Measurements from ENCODE around the gene PRKAG2.
A peak's percentile ranks its signal among the peaks of the same experiment; 100 is the strongest.
"Not testable (repeated sequence)": the region's sequence is repeated elsewhere in the genome, so short reads cannot be mapped to it uniquely, and the experiment has no call there.

PRKAG2 gene

DNA sequence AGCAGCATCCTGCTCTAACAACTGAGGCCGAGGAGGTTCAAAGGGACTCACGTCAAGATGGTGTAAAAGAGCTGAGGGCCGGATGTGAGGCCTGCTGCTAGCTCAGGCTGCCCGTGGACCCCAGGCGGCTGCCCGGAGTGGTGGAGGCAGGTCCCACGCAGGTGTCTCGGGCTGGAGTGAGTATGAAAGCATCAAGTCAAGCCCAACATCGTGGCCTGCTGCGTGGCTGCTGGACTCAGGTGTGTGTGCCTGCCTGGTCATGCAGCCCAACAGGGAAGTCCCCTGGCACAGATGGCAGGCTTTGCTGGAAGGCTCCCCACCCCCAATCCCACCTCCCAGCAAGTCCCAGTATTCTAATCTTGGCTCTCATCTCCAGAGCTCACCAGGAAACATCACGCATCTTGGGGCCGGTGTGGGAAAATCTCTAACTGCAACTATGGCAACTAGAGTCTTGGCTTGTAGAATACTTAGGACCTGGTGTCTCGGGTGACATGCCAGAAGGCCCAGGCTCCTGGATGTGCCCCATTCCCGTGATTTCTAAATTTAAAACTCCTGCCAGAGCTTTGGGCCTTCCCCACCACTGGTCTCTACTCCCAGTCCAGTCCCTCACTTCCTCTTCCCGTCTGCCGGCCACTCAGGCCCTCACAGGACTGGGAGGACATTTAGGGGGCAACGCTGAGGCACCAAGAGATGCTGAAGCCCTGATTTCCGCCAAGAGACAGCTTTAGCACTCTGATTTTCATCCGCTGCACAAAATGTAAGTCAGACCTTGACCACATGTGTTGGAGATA, 85.9 kb downstream of the PRKAG2 start:
- no peak for DNase-seq (ENCODE audit: low read depth in 2 of 3, low spot score in 2 of 3)

DNA sequence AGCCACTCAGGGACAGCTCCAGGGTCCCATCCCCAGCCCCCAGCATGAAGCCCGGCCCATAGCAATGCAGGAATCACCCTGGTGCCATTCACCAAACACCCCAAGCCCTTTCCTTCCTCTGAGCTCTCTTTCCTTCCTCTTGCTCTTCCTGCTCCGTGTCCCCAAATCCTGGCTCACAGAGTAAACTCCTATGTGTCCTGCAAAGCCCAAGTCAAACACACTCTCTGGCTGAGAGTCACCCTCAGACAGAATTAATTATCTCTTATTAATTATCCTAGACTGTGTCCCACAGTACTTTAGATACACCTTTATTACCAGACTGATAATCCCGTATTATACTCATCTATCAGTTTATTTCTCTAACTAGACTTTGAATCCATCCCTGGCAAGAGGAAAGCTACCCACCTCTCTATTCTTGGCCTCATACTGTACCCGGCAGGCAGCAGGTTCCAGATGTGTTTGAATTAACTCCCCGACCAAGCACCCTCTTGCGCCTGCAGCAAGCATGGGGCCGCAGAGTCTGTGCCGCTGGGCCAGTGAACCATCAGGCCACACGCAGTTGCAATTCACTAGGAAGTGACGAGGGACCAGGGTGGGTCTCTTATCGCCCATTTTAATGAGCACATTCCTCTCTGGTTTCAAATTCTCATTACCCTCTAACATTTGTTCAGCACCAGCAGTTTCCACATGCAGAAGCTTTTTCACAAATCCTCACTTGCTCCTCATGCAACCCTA, 86.7 kb downstream of the PRKAG2 start:
- DNase-seq (ENCODE audit: low read depth in 2 of 3, low spot score in 2 of 3) = no peak

DNA sequence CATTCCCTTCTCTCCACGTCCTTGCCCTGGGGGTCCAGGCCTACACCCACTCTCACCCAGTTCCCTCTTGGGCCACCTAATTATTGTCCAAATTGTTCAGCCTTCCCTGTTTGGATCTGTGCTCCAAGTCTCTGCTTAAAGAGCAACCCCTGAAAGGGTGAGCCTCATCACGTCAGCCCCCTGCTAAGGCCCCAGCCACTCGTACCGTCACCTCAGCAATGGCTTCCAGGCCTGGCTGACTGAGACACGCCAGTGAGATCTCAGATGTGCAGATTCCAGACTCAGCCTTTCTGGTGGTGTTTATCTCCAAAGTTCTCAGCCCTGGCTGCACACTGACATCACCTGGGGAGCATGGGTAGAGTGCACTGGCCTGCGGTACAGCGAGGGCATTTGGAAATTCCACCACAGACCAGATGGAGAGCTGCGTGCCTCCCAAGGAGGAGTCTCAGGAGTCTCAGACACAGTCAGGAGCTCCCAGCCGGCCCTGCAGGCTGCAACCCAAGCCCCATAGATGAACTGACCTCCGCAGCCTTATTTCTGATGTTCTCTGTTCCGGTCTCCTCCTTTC, 87.5 kb downstream of the PRKAG2 start:
- DNase-seq (ENCODE audit: low read depth in 2 of 3, low spot score in 2 of 3) = no peak

DNA sequence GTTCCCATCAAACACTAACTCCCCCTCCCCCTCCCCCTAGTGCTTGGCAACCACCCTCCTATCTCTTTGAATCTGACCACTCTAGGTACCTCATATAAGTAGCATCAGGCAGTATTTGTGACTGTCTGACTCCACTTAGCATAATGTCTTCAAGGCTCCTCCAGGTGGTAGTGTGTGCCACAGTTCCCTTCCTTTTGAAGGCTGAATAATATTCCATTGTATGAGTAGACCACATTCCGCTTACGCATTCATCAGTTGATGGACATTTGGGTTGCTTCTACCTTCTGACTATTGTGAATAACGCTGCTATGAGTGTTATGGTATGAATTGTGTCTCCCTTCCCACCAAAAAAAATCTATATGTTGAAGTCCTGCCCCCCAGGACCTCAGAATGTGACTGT, 89.6 kb downstream of the PRKAG2 start:
- no peak for DNase-seq (ENCODE audit: low read depth in 2 of 3, low spot score in 2 of 3)

DNA sequence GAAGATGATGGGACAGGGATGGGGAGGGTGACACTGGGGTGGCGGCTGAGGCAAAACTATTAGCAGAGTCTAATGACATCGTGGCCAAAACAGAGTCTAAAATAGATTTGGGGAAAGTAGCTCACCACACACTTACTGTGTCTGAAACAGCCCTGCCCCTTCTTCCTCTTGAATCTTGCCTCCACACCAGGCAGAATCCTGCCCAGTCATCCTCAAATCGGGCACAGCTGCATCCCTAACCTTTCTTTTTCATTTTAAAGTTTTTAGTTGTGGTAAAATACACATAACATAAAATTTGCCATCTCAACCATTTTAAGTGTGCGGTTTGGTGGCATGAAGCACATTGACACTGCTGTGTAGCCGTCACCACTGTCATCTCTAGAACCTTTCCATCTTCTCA, 90.0 kb downstream of the PRKAG2 start:
- DNase-seq (ENCODE audit: low read depth in 2 of 3, low spot score in 2 of 3) = no peak

DNA sequence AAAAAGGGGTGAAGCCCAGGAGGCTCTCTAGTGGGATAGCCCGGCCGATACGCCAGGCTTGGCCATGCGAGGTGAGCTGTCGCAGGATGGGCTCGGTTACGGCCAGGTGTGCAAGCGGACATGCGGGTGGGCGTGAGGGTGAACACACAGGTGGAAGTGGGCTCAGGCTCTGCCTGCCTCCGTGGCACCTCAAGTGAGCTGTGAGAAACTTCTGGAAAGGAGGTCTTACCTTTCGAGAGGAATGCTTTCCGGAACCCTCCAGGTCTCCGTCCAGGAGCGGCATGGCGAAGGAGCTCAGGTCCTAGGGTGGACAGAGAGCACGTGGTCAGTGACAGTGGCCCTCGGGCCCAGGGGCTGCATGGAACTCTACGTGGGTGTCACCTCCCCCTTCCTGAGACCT, 90.7 kb downstream of the PRKAG2 start:
- no peak for DNase-seq (ENCODE audit: low read depth in 2 of 3, low spot score in 2 of 3)

DNA sequence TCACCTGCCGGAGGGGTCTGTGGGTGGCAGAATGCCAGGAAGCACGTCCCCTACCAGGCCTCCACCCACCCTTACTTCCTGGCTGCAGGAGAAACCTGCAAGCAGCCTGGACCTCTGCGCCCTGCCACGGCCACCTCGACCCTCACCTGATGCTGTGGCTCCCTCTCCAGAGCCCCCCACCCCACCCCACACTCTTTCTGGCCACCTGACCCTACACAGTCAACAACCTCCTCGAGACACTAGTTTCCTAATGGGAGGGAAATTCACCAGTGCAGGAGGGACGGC, 91.3 kb downstream of the PRKAG2 start:
- no peak for DNase-seq (ENCODE audit: low read depth in 2 of 3, low spot score in 2 of 3)

DNA sequence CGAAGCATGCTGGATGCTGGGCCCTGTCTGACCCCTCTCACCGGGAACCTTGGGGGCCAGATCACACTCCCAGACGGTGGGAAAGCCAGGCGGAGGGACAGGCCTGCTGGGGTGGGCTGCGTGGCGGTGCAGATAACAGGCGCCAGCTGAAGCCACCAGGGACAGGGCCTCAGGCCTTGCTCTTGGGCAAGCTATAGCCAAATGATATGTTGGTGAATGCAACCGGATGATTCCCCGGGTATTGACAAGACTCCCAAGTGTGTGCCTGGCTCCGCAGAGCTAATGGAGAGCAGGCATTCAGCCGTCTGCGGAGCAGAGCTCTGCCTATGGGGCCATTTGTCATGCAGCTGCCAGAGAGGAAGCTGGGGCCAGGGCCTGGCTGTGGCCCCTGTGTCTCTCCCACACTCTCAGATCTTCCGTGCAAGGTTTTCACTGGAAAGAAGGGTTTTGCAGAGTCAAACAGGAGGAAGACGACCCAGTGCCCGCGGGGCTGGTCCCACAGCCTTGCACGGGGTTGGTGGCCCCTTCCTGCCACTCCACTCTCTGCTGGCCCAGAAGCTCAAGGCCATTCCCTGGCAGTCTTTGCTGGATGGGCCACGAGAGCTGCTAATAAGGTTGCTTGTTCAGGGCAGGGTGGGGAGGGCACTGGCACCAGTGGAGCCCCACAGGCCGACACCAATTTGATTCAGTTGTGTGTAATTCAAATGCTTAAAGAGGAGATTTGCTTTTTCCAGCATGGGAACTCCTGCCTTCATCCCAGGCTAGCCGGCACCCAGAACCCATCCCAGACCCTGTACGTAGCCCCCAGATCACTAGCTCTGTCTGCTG, 91.8 kb downstream of the PRKAG2 start:
- no peak for DNase-seq (ENCODE audit: low read depth in 2 of 3, low spot score in 2 of 3)

DNA sequence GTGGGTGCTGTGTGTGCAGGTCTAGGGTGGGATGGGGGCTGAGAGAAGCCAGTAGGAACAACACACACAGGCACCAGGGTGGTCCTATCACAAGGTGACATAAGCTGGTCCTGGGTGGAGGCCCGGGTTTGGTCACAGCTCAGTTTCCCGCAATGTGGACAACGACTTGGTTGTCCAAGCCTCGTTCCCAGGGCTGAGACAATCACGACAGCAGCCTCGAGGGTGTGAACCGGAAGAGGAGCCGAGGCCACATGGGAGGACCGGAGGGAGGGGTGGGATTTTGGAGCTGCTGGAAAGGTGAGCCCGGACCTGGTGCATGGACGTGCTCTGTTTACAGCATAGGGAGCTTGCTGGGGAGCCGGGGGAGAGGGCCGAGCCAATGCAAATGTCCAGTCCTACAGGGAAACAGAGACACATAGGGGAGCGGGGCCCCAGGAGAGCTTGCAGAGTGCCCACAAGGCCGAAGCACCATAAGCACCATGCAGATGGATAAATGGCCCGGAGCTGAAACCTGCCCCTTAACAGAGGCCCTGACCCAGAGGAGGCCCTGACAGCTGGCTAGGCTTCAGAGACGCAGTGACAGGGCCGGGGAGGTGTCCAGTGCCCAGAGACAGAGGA, 92.8 kb downstream of the PRKAG2 start:
- DNase-seq (ENCODE audit: low read depth in 2 of 3, low spot score in 2 of 3) = no peak

DNA sequence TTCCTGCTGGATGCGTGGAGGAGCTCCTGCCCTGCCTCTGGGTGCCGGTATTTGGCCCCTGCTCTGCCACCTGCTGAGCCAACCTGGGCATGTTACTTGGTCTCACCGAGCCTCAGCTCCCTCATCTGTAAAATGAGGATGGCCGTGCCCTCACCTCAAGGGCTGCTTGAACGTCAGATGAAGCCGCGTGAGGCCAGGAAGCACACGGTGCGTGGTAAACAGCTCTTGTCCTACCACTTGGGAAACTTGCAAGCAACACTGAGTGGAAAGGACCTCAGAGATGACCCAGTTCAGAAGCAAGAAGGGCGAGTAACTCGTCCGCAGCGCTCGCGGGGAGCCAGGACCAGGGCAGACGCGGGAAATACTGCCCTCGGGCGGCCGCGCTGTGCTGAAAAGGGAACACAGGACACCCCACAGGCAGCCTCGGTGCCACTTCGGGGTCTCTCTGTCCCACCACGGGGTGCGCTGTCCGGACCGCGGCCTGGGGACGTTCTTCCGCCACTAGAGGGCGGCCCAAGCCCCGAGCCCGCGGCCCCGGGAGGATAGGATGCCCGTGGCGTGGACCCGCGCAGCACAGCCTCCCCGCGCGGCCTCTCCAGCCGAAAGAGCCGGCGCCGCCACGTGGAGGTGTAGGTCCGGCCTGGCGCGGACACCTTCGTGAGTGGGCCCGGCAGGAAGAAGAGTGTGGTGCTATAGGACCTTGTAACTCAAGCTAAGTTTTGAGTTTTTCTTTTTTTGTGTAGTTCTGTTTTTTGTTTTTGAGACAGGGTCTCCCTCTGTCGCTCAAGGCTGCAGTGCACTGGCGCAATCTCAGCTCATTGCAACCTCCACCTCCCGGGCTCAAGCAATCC, 94.1 kb downstream of the PRKAG2 start:
- DNase-seq (ENCODE audit: low read depth in 2 of 3, low spot score in 2 of 3) = peak; percentile 53 to 71 (median 60)

DNA sequence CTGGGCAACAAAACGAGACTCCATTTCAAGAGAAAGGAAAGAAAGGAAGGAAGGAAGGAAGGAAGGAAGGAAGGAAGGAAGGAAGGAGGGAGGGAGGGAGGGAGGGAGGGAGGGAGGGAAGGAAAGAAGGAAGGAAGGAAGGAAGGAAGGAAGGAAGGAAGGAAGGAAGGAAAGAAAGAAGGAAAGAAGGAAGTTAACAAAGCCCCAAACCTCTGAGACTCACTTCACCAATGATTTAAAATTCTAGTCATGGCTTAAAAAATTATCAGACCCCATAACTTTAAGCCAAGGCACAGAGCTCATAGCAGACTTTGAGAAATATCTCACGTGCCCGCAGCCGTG, 94.7 kb downstream of the PRKAG2 start:
- DNase-seq (ENCODE audit: low read depth in 2 of 3, low spot score in 2 of 3) = not testable (repeated sequence)

DNA sequence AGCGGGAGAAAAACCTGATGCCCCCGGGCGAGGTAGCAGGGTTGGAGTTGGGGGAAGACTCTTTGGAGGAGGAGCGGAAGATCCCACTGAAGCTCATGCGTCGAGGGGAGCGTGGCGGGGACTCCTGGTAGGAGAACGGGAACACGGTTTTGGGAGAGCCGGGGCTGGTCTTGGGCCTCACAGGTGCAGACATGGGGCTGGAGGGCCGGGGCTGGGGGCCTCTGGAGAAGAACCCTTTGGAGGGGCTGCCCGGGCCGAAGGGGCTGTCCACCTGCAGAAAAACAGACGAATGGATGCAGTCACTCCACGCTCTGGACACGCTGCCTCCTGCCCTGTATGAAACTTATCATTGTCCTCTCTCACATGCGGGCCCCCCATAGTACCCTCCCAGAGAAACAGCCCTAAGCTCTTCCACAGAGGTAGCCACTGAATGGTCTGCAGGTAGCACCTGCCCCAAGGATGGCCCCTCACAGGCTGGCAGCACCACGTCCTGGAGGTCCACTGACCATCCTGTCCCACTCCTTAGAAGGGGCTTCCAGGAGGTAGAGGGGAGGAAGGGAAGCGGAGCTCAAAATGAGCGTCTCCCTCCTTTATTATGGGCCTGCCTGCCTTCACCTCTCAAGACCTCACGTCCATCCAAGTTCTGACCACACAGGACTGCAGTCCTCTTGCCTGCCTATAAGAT, 95.6 kb downstream of the PRKAG2 start:
- no peak for DNase-seq (ENCODE audit: low read depth in 2 of 3, low spot score in 2 of 3)

DNA sequence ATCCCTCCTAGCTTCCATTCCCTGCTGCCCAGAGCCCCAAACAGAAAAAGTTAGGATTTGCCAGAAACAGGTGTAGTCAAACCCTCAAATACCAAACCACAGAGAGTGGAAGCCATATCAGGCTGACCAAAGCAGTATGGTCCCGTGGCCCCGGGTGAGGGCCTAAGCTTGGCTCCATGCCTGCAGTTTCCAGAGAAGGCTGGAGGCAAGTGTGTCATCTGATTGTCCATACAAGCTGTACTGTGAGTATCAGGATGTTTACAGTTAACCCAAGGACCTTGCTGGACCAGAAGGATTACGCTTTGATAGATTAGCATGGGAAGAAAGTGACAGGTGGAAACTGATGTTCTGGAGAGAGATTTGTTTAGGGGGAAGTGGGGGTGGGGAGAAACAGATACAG, 96.3 kb downstream of the PRKAG2 start:
- no peak for DNase-seq (ENCODE audit: low read depth in 2 of 3, low spot score in 2 of 3)

DNA sequence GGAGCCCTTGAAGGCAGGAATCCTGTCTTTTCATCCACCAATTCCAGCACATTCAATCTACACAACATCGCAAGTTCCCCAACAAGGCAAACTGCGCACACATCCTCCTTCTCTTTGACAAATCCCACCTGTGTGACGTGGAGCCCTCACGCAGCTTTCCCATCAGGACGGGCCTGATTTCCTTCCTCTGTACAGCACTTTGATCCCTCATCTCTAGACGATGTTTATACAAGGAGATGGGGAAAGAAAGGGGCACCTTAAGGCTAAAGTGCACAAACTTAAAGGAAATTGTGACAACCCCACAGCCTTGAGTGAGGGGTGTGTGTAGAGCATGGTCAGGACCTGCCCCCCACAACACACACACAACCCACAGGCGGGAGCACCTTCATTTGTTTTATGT, 97.2 kb downstream of the PRKAG2 start:
- DNase-seq (ENCODE audit: low read depth in 2 of 3, low spot score in 2 of 3) = no peak

DNA sequence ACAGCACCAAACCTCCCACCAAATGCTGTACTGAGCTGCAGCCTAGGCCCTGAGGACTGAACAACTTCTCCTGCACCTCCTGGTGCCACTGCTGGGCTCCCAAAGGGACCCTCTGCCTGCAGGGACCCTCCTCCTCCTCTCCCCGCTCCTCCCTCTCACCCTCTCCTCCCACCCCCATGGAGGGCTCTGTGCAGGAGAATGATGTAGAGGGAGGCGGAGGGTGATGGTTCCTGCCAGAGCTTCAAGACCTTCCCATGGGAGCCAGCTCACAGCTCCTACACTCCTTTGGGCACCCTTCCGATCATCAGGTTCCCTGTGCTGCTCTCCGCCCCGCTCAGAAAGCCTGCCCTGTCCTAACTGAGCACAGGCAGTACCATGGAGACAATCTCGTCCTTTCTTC, 97.7 kb downstream of the PRKAG2 start:
- no peak for DNase-seq (ENCODE audit: low read depth in 2 of 3, low spot score in 2 of 3)

DNA sequence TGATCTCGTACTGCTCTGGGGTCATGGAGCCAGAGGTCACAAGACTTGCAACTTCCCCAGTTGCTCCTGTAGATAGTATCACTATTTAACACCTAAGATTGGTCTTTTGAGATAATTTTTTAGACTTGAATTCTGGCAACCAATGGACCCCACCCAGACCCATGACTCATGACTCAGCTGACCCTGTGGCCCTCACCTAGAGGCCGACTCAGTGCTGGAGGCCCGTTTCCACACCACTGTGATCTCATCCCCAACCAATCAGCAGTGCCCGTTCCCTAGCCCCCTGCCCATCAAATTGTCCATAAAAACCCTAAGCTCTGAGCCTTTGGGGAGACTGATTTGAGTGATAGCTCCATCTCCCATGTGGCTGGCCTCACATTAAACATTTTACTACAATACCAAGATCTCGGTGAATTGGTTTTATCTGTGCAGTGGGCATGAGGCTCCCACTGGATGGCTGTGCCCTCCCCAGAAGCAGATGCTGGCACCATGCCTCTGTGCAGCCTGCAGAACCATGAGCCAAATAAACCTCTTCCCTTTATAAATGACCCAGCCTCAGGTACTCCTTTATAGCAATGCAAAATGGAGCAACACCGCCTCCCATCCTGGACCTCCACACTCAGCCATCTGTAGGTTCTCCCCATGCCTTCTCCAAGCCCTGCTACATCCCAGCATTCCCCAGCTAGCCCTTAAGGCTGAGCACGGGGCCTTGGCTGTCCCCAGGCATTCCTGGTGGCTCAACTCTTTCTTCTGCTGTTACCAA, 98.8 kb downstream of the PRKAG2 start:
- no peak for DNase-seq (ENCODE audit: low read depth in 2 of 3, low spot score in 2 of 3)

DNA sequence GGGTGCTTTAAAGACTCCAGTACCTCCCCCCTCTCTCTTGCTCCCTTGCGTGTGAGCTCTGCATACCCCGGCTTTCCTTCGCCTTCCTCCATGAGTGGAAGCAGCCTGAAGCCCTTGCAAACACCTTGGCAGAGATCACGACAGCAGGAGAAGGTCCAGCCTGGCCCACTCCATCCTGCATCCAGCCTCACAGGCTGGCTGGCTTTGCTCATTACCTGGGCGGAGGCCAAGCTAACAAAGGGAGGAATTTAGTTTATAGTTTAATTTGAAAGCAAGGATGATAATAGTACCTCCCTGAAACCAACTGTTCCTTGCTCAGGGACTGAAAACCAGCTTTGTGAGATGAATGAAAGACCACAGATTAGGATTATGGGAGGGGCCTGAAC, 99.4 kb downstream of the PRKAG2 start:
- no peak for DNase-seq (ENCODE audit: low read depth in 2 of 3, low spot score in 2 of 3)

DNA sequence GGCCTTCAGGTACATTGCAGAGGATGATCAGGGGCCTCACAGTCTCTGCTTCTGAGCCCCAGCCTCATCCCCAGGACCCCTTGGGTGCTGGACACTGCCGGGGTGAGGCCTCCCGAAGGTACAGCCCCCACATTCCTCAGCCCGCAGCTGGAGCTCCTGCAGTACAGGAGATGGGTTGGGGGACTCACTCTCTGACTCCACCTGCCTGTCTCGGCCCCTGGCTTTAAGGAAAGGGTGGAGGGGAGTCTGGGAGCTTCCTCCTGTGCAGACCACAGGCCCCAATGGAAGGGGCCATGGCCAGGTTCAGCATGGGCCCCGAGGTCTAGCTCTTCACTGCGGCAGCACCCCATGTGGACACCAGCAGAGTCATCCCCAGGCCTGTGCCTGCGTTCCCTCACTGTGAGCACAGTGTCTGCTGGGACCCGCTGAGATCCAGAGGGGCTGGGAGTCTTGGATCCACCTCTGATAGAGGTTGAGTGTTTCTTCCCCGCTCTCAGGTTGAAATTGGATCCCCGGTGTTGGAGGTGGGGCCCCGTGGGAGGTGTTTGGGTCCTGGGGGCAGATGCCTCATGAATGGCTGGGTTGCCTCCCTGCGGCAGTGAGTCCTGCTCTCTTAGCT, 99.9 kb downstream of the PRKAG2 start:
- DNase-seq (ENCODE audit: low read depth in 2 of 3, low spot score in 2 of 3) = no peak

DNA sequence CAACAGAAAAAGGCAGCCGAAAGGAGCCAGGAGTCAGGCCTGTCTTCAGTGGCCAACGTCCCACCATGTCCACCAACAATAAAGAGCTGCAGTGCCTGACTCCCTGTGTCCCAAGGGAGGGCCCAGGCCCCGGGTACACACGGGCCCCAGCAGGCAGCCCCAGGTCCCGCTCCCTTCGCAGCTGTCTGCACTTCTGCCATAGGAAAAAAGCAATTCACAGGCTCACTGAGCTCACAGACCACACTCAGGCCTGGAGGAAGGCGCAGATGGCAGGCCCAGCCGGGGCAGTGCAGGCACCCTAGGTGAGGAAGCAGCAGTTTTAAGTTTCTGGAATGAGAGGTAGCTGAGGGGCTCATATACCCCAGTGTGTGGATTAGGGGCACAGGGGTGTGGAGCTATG, 100.5 kb downstream of the PRKAG2 start:
- no peak for DNase-seq (ENCODE audit: low read depth in 2 of 3, low spot score in 2 of 3)

Measured in activated CD8-positive, alpha-beta memory T cell treated with anti-CD3 and anti-CD28 coated beads for 48 hours (primary cell).